ENCODE measurements around the gene SYNJ2.

SYNJ2 gene

GRCh38 chr6:158086504-158087223, 105.0 kb downstream of the SYNJ2 start:
- no peak for DNase-seq

GRCh38 chr6:158087224-158087867, 105.7 kb downstream of the SYNJ2 start:
- no peak for DNase-seq

- DNase-seq, result no peak
Observed at GRCh38 chr6:158092806-158093205, 111.1 kb downstream of the SYNJ2 start.

DNA sequence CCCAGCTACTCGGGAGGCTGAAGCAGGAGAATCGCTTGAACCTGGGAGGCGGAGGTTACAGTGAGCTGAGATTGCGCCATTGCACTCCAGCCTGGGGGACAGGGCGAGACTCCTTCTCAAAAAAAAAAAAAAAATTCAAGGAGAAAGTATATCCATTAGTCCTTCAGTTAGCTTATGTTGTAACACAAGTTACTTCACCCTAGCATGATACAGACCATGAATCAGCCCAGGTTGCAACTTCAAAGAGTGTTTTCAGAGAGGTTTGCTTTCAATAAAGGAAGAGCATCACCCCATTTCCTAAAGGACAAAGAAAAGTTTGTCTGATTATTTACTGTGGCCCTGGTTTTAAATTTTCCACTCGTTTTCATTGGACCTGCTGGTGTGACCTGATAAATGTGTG, 113.4 kb downstream of the SYNJ2 start:
- no peak for DNase-seq

DNA sequence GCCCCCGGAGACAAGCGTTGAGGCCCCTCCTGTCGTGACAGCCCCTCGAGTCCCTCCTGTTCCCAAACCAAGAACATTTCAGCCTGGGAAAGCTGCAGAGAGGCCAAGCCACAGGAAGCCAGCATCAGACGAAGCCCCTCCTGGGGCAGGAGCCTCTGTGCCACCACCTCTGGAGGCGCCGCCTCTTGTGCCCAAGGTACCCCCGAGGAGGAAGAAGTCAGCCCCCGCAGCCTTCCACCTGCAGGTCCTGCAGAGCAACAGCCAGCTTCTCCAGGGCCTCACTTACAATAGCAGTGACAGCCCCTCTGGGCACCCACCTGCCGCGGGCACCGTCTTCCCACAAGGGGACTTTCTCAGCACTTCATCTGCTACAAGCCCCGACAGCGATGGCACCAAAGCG, 114.0 kb downstream of the SYNJ2 start:
- DNase-seq, result no peak

- no peak for DNase-seq
Observed at GRCh38 chr6:158103228-158103627, 121.6 kb downstream of the SYNJ2 start.

DNA sequence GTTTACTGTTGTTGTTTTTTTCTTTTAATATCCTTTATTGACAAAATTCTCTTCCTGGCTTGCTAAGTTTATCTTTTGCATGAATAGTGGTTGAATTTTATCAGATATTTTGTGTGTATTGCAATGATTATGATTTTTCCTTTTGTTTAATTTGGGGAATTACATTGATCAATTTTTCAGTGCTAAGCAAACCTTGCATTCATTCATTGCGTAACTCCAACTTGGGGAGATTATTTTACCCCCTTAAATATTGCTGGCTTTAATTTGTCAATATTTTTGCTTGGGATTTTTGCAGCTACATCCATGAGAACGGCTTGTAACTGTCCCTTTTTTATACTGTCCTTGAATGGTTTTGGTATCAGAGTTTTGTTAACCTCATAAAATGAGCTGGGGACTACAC, 123.0 kb downstream of the SYNJ2 start:
- no peak for DNase-seq

GRCh38 chr6:158109748-158110147, 128.1 kb downstream of the SYNJ2 start:
- no peak for DNase-seq

- no peak for DNase-seq
Observed at GRCh38 chr6:158110986-158111385, 129.3 kb downstream of the SYNJ2 start.

DNA sequence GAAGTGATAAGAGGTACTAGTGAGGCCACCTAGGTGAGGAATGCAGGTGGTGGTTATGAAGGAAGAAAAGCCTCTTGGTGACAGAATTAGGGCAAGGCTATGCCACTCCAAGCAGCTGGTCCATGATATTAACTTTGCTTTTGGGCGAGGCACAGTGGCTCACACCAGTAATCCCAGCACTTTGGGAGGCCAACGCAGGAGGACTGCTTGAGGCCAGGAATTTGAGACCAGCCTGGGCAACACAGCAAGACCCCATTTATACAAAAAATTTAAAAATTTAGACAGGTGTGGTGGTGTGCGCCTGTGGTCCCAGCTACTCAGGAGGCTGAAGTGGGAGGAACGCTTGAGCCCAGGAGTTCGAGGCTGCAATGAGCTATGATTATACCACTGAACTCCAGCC, 130.3 kb downstream of the SYNJ2 start:
- DNase-seq, result no peak

GRCh38 chr6:158113802-158114201, 132.1 kb downstream of the SYNJ2 start:
- no peak for DNase-seq

DNA sequence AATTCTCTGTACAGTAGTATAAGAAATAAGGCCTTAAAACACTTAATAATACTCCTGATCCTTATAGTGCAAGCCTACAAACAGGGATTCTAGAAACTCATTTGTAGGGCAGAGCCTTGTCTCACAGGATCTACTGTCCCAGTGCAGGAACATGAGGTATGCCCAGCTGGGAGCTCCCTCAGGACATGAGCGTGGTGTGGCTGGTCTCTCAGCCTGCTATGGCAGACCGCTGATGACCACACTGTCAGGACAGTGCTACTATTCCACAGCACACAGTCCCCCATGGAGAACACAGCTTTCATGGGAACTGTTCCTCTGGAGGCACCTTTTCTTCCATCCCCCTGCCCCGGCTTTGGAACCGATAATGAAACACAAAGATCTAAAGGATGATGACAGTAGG, 133.4 kb downstream of the SYNJ2 start:
- no peak for DNase-seq

GRCh38 chr6:158115508-158115907, 133.8 kb downstream of the SYNJ2 start:
- no peak for DNase-seq

GRCh38 chr6:158118886-158119285, 137.2 kb downstream of the SYNJ2 start:
- no peak for DNase-seq

DNA sequence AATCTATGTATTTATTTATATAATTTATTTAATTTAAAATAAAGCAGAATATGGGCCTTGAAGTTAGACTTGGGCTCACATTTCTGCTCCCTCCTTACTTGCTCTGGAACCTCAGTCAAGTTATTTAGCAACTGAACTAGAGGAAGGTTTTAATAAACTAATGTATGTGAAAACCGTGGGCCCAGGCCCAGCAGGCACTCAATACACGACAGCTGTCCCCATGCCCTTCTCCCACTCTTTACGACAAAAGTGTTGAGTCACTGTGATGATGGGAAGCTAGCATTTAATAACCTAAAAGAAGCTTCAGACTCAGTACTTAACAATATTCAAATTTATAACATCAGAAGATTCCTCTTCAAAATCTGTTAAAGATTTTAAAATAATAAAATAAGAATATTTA, 139.7 kb downstream of the SYNJ2 start:
- DNase-seq, result no peak

DNA sequence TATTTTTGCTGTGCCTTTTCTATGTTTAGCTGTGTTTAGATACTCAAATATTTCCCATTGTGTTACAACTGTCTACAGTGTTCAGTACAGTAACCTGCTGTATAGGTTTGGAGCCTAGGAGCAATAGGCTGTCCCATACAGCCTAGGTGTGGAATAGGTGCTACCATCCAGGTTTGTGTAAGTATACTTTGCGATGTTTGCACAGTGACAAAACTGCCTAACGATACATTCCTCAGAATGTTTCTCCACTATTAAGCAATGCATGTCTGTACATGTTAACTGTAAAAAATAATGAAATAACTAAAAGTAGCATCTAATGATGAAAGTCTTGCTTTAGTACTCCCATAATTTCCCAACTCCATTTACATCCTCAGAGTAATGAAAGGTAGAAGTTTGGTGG, 140.4 kb downstream of the SYNJ2 start:
- no peak for DNase-seq

DNA sequence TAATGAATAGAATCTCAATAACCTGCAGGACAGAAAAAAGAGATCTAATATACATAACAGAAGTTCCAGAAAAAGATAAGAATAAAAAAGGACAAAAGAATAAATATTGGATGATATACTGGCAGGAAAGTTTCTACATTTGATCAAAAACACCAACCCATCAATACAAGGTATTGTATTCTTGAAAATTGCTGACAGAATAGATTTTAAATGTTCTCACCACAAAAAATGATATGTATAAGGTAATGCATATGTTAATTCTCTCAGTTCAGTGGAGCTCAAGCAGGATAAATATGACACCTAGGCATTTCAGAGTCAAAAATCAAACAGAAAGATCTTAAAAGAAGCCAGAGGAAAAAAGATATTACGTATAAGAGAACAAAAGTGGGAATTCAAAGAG, 142.6 kb downstream of the SYNJ2 start:
- DNase-seq, result no peak

GRCh38 chr6:158125271-158125670, 143.6 kb downstream of the SYNJ2 start:
- no peak for DNase-seq

- no peak for DNase-seq
Observed at GRCh38 chr6:158131926-158132325, 150.3 kb downstream of the SYNJ2 start.

DNA sequence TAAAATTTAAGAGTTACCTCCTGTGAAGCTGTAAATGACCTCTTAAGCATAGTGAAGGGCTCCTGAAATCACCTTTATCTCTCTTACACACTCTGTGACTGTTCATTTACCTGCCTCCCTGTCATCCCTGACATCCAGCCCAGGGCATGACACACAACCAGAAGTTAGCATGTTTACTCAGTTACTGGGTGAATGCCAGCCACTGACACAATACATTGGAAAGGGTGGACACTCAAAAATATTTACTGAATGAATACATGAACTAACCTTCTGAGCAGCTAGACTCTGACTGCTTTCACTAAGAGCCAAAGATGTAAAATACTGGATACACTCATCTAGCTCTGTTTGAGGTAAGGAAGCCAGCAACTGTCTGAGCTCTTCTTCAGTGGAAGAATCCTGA, 161.1 kb downstream of the SYNJ2 start:
- no peak for DNase-seq

DNA sequence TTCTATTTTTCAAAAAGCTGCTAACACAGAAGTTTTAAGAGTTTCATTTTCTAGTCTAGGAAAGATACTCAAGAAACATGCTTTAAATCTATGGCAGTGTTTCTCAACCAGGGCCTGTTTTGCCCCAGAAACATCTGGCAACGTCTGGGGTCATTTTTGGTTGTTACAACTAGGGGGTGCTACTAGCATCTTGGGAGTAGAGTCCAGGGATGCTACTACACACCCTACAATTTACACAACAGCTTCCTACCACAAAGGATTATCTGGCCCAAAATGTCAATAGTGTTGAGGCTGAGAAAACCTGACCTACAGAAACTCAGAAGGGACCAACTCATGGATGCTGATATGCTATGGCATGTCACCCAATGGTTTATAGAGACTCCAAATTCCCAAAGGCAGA, 162.0 kb downstream of the SYNJ2 start:
- no peak for DNase-seq
